CD1c-positive myeloid dendritic cell (primary cell): ENCODE results near the gene HOTAIR.
A peak's percentile ranks its signal among the peaks of the same experiment; 100 is the strongest.

ENCODE experiments used
- DNase-seq: peaks from one replicate; pipeline ENCODE4 v3.0.0-alpha.2; 2016; ENCODE audit errors: extremely low spot score

The HOTAIR gene

DNA sequence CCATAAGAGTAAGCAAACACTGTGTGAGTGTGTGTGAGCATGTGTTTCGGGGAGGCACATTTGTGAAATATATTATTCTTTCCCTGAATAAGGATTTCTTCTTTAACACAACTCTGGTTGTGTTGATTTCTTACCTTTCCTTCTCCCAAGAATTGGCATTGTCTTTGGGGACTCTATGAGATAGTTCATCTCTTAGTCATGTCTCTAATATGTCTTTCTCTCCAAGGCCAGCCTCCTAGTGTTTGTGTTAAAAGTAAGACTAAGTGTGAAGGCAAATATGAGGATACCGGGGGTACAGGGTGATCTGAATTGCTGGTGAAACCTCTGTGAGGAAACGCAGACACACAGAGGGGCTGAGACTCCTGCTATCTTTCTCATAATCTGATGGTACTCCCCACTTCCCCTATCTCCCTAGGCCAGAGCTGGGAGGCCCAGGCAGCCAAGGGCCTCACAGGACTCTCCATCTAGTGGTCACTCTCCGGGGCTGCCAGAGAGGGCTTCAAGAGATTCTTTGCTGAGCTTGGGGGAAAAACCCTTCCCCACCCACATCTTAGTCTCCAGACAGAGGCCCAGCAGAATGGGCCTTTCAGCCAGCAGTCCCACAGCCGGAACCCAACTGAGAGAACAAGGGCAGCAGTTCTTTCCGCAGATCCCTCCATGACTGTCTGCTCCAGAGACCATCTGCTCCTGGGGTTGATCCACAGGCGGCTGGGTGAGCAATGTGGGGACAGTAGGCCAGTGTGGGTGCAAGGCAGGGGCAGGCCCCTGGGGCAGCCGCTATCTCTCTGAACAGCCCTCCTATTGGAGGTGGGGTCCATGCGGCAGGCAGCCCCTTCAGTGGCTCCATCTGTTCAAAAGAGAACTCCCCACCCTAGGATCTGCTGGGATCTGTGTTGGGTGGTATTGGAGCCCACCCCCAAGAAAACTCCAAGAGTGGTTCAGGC is 25.8 kb downstream of the HOTAIR start:
- DNase-seq, result peak; percentile 17

DNA sequence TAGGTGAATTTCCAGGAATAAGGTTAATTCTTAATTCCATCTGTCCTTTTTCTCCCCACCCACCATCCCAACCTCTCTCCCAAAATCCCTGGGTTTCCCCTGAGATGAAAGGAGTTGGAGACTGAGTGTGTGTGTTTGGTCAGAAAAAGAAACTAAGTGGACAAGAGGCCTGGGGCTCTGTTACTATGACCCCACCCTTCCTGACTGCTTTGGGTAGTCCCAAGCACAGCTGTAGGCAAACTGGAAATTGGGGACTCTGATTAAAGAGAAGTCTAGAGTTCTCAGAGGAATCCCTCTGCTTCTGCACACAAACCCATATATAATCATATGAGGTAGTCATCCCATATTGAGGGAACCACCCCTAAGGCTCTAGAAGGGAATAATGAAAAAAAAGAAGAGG is 27.0 kb downstream of the HOTAIR start:
- no peak for DNase-seq

- no peak for DNase-seq
These were observed 29.6 kb downstream of the HOTAIR start for GRCh38 chr12:53944907-53945847.

GRCh38 chr12:53944209-53944608 is 30.5 kb downstream of the HOTAIR start:
- DNase-seq, result no peak

GRCh38 chr12:53942467-53942997 is 32.2 kb downstream of the HOTAIR start:
- no peak for DNase-seq

GRCh38 chr12:53941750-53942149 is 33.0 kb downstream of the HOTAIR start:
- DNase-seq, result no peak

GRCh38 chr12:53941187-53941586 is 33.6 kb downstream of the HOTAIR start:
- DNase-seq, result no peak

DNA sequence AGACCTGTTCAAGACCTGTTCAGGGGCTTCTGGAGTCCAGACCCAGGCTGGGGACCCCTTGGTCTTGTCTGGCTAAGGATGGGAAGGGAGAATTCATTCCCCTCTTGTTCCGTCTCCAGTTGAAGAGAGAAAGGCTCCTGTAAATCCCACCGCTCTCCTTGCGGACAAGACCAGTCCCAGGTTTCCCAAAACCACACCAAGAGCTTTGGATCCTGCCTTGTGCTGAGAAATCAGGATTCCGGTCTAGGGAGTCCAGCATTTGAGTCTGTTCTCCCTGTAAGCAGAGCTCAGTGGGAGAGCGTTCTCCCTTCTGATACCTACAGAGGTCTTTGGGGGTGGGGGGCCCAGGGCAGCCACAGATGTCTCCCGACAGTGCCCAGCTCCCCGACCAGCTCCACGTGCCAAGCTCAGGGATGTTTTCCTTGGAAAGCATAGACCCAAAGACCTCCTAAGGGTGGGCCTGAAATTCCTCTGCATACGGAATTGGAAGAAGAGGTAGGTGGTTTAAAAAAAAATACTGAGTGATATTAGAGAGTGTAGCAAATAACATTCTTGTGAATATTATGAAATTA is 34.2 kb downstream of the HOTAIR start:
- no peak for DNase-seq

- no peak for DNase-seq
These were observed 35.3 kb downstream of the HOTAIR start for GRCh38 chr12:53939141-53940108.

GRCh38 chr12:53938326-53939140 is 36.2 kb downstream of the HOTAIR start, which contains the start of gene HOXC13:
Gene HOXC13 (plus strand): TSS chr12:53938831. CDS start chr12:53938907, 76 bp downstream.
- peak; percentile 8 for DNase-seq

DNA sequence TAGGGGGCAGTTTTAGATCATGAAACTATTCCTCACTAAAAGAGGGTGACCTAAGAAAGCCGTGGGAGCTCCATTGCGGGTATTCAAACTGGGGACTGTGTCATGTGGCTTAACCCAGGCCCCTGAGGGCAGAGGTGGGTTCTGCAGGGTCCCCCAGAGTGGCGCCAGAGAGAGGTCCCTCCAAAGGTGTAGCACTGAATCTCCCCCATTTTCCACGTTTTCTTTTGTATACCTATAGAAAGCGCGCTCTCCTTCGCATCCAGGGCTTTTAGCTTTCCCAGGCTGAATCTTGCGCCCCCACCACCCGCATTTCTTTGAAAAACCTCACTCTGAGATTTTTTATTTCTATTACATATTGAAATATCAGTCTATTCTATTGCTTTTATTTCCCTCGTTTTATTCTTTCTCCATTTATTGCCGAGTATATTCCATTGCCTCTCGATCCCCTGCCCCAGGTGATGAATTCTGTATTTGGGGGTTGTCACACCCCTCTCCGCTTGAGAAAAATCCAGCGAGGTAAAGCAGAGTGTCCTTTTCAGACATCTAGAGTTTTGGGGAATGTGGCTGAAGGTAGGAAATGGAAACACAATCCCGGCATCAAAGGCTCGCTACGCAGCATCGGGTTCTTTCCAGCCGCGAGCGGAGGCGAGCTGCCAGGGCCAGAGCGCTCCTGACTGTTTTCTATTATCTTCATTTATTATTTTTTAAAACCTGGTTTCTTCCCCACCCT is 37.0 kb downstream of the HOTAIR start:
- DNase-seq, result no peak

GRCh38 chr12:53937099-53937498 is 37.7 kb downstream of the HOTAIR start:
- DNase-seq, result no peak

DNA sequence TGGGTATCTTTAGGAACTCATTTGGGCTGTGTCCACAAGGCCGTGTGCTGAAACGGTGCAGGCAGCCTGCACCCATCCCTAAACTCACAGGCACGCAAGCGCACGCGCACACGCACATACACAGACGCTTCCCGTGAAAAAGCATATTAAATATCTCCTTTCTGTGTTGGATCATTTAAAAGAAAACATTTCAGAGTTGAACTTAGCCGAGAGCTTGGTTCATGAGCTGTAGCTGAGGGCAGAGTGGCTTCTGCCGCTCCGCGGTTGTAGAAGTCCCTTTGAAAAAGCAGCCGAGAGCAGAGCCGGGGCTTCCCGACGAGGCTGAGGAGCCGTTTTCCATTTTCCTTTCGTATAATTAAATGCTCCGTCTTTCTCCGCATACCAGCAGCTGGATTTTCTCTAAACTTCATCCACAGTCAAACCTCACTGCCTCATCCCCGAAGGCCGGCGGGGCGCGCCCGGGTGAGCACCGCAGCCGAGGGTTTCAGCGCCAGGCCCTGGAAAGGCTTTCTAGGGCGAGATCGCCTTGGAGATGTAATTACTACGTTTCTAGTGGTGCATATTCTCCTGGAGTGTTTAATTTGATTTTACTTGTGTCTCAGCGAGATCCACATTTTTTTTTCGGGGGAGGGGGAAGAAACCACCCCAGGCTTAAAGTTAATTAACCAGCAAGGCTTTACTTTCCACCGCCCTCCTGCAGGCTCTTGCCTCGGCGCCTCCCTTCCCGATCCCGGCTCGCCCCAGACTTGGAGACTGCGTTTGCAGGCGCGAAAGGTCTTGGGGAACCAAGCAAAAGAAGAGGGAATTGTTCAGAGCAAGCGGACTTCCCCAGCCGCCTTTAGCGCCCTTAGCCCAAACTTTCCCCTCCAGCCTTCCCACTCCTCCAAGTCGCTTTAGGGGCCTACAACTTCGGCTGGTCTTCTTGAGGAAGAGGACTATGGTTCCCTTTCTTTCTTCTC is 39.1 kb downstream of the HOTAIR start:
- no peak for DNase-seq

DNA sequence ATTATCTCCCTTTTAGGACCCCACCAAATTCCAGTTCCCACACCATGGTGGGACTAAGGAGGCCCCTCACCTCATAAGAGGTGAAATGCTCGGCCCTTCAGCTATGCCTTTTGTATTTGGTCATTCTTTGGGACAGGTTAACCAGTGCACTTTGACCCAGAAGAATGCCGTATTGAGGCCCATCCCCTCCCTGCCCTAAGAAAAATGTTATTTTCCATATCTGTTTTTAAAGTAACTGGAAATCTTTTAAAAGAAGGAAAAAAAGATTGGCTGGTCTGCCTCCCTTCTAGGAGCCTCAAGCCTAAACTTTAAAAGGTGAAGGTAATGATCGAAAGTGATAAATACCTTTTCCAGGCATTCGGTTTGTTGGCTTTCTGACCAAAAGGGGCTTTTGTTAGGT is 41.8 kb downstream of the HOTAIR start:
- no peak for DNase-seq

GRCh38 chr12:53931844-53932581 is 42.7 kb downstream of the HOTAIR start:
- no peak for DNase-seq

GRCh38 chr12:53930591-53931255 is 44.0 kb downstream of the HOTAIR start:
- no peak for DNase-seq

- DNase-seq, result no peak
These were observed 45.2 kb downstream of the HOTAIR start for GRCh38 chr12:53929527-53929926.
